Right lobe of liver (tissue), 4 donors: ENCODE results near the gene CACNA1D.

Source experiments
- POLR2A ChIP-seq: fragments of 450-650 bp; IDR thresholded peaks from one replicate; pipeline ENCODE4 v1.6.1; 2017; ENCODE audit warnings: antibody characterized with exemption, mild to moderate bottlenecking
- TF ChIP-seq, protein P1 (sequence below), 4 donors: fragments of 200-600 bp in 3 of 4; fragments of 450-650 bp in 1 of 4; IDR thresholded peaks; one replicate each; pipeline versions ENCODE4 v1.5.1 to v1.8.0; 2016 to 2022; ENCODE audit warnings: antibody characterized with exemption in 4 of 4, mild to moderate bottlenecking in 2 of 4
- donor health status: DM: no; HTN: no; CAD: no.
- donor health status: DM: no; HTN: no; CAD: no.
- donor health status: DM: no; HTN: yes; CAD: no.

DNA sequence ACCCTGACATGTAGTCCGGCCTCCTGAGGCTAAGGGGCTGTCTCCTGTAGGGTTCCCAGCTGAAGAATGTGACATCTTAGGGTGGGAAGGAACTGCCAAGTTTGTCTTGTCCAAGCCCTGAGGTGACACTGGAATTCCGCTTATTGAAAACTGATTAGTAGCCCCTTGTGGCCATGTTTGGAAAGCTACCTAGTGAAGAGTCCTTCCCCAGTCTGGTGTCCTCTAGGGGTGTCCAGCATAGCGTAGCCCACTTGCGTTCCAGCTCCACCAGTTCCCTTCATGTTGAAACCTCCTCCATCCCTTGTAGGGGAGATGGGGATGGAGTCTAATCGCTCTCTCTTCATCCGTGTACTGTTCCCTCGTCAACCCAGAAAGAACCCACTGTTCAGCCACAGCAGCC, 272.3 kb downstream of the CACNA1D start:
- TF ChIP-seq, protein P1, sequence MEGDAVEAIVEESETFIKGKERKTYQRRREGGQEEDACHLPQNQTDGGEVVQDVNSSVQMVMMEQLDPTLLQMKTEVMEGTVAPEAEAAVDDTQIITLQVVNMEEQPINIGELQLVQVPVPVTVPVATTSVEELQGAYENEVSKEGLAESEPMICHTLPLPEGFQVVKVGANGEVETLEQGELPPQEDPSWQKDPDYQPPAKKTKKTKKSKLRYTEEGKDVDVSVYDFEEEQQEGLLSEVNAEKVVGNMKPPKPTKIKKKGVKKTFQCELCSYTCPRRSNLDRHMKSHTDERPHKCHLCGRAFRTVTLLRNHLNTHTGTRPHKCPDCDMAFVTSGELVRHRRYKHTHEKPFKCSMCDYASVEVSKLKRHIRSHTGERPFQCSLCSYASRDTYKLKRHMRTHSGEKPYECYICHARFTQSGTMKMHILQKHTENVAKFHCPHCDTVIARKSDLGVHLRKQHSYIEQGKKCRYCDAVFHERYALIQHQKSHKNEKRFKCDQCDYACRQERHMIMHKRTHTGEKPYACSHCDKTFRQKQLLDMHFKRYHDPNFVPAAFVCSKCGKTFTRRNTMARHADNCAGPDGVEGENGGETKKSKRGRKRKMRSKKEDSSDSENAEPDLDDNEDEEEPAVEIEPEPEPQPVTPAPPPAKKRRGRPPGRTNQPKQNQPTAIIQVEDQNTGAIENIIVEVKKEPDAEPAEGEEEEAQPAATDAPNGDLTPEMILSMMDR (IDR thresholded peaks at IDR 0.05), result no peak
- no peak for TF ChIP-seq POLR2A
